ENCODE measurements around the gene MAP3K7. TPM values are rescaled to one million over a fixed set of nuclear protein-coding genes. Genes with fewer than 3 reads are reported as not detected.

MAP3K7 gene
- total RNA-seq, 4 donors from 2014 or later = 22.2 to 41.4 (median 28.1) TPM

DNA sequence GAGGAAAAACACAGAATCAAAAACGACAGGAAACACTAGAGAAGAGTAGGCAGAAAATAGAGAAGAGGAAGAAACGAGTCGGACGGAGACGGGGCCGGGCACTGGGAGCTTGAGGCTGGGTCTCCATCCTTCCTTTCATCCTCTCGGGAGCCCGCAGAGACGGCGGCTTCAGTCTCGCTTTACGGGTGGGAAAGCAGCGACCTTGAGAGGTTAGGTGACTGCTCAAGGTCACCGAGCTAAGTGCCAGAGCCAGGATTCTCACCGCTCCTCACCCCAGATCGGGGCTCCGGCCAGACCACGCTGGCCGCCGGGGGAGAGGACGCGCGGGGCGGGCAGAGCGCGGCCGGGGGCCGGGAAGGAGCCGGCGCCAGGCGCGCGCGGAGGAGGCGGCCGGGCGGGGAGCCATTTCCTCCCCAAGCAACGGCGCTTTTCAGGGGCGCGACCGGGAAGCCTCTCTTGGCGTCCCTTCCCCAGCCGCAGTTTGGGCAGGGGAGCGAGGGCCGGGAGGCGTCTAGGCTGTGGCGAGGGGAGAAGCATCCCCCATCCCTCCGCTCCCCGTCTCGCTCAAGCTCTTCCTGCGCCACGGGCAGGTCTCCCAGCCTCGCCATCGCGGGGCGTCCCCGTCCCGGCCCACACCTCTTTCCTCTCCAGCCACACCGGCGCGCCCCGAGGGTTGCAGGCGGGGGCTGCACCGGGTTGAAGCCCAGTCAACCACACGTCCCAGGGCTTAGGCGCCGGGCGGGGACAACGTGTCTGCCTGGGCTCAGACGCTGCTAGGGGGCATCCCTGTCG is 24.1 kb upstream of the MAP3K7 start:
- TF ChIP-seq, protein P1, sequence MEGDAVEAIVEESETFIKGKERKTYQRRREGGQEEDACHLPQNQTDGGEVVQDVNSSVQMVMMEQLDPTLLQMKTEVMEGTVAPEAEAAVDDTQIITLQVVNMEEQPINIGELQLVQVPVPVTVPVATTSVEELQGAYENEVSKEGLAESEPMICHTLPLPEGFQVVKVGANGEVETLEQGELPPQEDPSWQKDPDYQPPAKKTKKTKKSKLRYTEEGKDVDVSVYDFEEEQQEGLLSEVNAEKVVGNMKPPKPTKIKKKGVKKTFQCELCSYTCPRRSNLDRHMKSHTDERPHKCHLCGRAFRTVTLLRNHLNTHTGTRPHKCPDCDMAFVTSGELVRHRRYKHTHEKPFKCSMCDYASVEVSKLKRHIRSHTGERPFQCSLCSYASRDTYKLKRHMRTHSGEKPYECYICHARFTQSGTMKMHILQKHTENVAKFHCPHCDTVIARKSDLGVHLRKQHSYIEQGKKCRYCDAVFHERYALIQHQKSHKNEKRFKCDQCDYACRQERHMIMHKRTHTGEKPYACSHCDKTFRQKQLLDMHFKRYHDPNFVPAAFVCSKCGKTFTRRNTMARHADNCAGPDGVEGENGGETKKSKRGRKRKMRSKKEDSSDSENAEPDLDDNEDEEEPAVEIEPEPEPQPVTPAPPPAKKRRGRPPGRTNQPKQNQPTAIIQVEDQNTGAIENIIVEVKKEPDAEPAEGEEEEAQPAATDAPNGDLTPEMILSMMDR (IDR thresholded peaks at IDR 0.05; ENCODE audit: low read depth) = no peak

DNA sequence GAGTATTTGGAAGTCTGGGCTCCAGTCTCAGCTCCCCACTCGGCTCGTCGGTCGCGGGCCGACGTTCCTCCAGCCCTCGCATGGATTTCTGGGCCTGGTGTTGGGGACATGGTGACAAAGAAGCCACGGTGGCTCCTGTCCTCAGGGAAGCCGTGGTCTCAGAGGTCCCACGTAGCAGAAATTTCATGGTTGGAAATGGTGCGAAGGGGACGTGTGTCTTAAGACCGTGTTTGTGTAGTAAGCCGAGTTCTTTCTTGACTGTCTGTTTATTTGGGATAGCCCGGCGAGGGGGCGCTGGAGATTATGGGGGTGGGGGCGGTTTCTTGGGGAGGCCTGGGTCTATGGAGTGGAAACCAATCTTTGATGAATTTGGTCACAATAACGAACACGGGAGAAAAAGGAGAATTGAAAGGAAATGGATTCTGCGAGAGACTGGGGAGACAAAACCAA is 23.5 kb upstream of the MAP3K7 start:
- TF ChIP-seq, protein P1 (IDR thresholded peaks at IDR 0.05; ENCODE audit: low read depth) = no peak

DNA sequence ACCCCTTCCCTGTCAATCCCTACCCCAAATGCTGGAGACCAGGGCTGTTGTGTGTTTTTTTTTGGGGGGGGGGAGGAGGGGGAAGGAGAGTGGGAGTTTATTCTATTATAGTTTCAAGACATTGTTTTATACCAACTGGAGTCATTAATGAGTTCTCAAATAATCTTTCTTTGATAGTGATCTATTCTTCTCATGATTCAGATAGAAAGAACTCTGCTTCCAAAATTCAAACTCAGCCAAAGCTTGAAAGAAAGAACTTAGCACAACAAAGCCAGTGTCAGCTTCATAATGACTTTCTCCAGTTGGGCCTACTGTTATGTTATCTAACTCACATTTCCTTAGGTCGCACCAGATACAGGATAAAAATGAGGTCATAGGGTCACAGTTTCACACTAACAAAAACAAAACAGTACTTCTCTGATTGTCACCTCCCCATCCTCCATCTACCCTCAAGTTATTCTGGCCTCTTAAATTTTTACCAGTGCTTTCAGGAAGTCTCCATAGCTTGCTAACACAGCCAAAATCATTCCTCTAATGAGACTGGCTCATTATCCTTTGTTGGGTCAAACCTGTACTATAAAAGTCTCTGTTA is 19.0 kb upstream of the MAP3K7 start:
- TF ChIP-seq, protein P1 (IDR thresholded peaks at IDR 0.05; ENCODE audit: low read depth) = no peak

DNA sequence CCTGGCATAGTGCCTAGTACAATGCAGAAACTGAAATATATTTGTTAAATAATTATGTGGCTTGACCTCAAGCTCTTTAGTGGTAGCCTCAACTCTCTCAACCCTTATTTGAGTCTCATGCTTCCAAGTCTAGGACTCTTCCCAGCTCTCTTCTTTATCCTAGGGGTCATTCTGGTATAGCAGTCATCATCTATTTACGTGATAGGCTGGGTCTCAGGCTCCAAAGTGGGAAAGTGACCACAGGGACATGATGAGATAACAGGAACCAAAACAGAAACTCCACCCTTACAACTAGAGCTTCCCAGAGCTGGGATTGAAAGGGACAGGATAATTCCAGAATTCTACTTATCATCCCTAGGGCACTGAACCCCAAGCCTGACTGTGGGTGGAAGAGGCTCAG is 17.7 kb upstream of the MAP3K7 start:
- TF ChIP-seq, protein P1 (IDR thresholded peaks at IDR 0.05; ENCODE audit: low read depth) = no peak

DNA sequence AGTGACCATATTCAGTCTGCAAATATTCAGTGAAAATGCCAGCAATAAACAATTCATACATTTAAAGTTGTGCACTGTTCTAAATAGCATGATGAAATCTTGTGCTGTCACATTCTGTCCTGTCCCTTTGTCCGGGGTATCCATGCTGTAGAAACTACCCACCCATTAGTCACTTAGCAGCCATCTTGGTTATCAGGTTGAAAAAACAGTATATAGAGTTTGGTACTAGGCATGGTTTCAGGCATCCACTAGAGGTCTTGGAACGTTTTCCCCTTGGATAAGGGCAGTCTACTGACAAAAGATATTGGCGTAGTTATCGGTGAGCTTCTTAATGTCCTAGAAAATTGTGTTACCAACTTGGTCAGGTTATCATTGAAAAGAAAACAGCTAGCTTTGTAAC is 12.3 kb upstream of the MAP3K7 start:
- TF ChIP-seq, protein P1 (IDR thresholded peaks at IDR 0.05; ENCODE audit: low read depth) = no peak

DNA sequence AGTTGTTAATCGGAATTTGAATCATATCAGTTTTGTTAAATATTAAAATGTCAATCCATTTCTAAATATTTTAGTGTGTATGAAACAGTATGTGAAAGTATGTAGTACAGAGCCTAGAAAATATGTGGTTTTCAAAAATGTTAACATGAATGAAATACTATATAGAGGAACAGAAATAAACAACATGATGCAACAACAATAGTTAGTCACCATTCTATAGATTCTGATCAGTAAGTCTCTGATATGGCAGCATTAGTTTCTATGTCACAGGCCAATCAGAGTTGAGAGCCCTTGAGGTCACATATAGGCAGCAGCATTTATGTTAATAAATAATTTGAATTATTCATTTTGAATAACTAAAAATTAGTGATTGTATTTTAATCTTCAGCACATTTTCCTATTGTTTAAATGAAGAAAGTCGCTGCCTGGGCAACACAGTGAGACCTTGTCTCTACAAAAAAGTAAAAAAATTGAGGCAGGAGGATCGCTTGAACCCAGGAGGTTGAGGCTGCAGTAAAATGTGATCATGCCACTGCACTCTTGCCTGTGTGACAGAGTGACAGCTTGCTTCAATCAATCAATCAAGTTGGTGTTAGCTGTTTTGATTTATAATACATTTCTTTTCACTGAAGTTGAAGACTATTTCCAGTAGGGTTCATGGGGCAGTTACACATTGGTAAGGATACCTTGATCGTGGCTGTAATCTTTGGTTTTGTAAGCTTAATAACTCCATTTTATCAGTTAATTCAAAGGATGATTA is 11.5 kb upstream of the MAP3K7 start:
- TF ChIP-seq, protein P1 (IDR thresholded peaks at IDR 0.05; ENCODE audit: low read depth) = no peak

Data from subcutaneous adipose tissue (tissue), 4 donors.